Measurements from ENCODE around the gene RER1.

- TF ChIP-seq POLR2A (IDR thresholded peaks at IDR 0.05), result no peak
- TF ChIP-seq CTCF (IDR thresholded peaks at IDR 0.05), result no peak
- no peak for TF ChIP-seq POLR2AphosphoS5 (IDR thresholded peaks at IDR 0.05; ENCODE audit: insufficient read depth in 1 of 2, low read depth in 1 of 2)
Observed at GRCh38 chr1:2433936-2434655, 42.5 kb downstream of the RER1 start.

All from vagina (tissue), 2 donors.